Measurements from ENCODE around the gene CEP170.
"Not testable (repeated sequence)": the region's sequence is repeated elsewhere in the genome, so short reads cannot be mapped to it uniquely, and the experiment has no call there.

Gene CEP170

GRCh38 chr1:243236604-243237252 is 18.4 kb downstream of the CEP170 start:
- in situ Hi-C loops (cut with MboI; ENCODE audit: low sequenced_read_pairs): no loop called here

DNA sequence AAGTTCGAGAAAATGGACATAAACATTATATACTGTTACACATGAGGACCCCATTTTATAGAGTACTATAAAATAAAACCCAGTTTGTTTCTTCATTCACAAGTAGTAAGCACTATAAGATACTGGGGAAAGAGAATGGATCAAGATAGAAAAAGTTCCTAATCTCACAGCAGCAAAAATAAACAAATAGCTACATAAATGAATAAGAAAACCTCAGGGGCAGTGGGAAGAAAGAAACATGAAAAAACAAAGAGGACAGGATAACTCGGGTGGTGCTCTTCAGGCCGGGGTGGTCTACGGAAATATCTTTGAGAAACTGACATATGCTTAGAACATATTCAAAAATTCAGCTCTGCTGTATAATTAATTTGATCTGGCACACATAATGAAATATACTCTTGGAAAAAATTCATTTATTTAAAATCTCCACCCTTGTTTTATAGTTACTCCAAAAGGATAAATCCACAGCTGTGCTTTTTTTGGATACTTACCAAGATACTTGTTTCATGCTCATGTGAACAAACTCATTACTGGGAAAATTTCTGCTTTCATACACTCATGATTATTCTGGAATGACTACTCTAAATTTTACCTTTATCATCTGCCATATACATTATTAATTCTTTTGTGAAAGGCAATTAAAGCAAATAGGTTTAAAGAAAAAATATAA is 20.0 kb downstream of the CEP170 start:
- in situ Hi-C loops (cut with MboI; ENCODE audit: low sequenced_read_pairs): no loop called here

- in situ Hi-C loops (cut with MboI; ENCODE audit: low sequenced_read_pairs): no loop called here
Measured at GRCh38 chr1:243233908-243234307, 21.2 kb downstream of the CEP170 start.

DNA sequence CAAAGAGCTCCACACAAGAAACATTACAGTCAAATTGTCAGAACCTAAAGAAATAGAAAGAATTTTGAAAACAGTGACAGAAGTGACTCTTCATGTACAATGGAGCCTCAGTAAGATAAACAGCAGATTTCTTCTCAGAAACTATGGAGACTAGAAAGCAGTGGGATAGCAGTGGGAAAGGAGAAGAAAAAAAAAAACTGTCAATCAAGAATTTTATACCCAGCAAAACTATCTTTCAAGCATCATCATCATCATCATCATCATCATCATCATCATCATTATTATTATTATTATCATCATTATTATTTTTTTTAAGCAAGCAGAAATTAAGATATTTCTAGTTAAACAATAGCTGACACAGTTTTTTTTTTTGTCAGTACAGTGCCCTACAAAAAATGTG is 24.2 kb downstream of the CEP170 start:
- in situ Hi-C loops (cut with MboI; ENCODE audit: low sequenced_read_pairs): no loop called here

DNA sequence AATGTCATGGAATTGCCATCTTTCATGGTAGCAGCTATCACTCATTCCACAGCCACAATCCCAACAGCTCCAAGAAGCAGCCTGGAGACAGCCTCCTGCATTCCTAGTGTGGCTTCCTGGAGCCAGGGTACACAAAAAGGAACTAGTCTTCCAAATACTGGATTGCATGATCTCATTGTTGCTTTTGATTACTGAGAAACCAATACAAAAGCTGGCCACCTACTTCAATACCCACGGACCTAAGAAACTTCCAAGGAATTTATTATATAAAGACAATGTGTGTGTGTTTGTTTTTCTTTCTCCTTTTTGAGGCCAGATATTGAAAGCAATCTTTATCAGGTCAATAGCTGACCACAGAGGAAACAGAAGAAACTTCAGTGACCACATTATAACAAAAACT is 25.6 kb downstream of the CEP170 start:
- in situ Hi-C loops (cut with MboI; ENCODE audit: low sequenced_read_pairs): no loop called here

DNA sequence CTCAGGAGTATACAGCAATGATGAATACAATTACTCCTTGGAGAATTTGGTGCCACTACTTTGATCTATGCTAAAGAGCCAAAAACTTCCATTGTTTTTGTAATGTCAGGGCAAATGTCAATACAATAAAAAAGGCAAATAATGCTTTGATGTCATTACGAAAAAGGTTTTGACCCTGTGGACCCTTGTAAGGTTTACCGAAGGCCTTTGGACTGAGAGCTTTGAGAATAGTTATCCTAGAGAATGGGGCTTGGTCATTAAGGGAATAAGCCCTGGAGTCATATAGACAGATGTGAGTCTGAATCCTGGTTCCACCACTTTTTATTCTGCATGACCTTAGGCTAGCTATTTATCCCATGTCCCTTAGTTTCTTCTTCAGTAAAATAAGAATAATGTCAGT is 27.5 kb downstream of the CEP170 start:
- in situ Hi-C loops (cut with MboI; ENCODE audit: low sequenced_read_pairs): no loop called here

GRCh38 chr1:243218059-243218458 is 37.0 kb downstream of the CEP170 start:
- in situ Hi-C loops (cut with MboI; ENCODE audit: low sequenced_read_pairs): no loop called here

DNA sequence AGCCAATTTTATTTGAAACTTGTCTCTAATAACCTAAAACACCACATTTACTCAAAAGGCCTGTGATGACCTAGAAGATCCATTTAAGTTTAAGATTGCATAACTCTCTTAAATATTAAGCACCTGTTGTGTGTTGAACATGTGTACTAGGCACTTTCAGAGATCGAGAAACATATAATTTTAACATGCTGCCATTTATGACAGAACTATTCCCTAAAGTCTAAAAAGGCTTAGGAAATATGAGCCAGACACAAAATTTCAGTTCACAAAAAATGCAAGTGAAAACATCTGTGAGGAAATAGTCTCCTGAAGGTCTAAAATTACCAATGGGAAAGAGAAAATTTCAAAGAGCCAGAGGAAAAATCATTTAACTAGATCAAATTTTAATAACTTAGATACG is 37.7 kb downstream of the CEP170 start:
- in situ Hi-C loops (cut with MboI; ENCODE audit: low sequenced_read_pairs): no loop called here

GRCh38 chr1:243216741-243217140 is 38.3 kb downstream of the CEP170 start:
- in situ Hi-C loops (cut with MboI; ENCODE audit: low sequenced_read_pairs): no loop called here

- in situ Hi-C loops (cut with MboI; ENCODE audit: low sequenced_read_pairs): not testable (repeated sequence)
Measured at GRCh38 chr1:243215276-243215875, 39.7 kb downstream of the CEP170 start.

GRCh38 chr1:243213045-243213787 is 41.9 kb downstream of the CEP170 start:
- in situ Hi-C loops (cut with MboI; ENCODE audit: low sequenced_read_pairs): no loop called here

- in situ Hi-C loops (cut with MboI; ENCODE audit: low sequenced_read_pairs): not testable (repeated sequence)
Measured at GRCh38 chr1:243211984-243212383, 43.1 kb downstream of the CEP170 start.

DNA sequence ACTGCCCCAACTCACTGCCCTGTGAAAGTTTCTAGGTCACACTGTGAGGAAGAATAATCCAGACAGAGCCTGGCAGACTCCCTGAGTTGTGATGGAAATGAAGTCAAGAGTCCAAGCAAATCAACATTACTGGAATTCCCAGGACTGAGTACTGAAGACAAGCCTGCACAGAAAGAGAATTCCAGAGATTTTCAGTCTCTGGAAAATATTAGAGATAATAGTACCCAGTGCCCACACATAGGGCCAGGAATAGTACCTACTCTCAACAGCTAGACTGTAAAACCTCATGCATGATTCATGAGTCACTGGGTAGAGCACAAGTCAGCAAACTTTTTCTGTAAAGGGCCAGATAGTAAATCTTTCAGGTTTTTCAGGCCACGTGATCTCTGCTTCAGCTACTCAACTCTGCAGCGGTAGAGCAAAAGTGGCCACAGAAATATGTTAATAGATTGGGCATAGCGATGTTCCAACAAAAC is 50.0 kb downstream of the CEP170 start:
- in situ Hi-C loops (cut with MboI; ENCODE audit: low sequenced_read_pairs): not testable (repeated sequence)

DNA sequence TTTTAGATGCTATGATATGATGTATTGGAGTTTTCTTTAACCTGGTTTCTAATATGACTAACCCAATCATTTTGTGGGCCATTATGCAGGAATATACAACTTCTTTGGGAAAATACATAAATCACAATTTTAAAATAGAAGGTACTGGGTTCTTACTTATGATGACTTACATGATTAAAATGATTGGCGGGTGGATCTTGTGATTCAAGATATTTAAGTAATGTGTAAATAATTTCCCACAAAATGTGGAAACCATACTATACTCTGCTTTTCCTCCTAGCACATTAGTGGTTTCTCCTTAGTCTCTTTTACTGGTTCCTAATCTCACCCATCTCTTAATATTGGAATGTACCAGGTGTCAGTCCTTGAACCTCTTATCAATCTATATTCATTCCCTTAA is 50.7 kb downstream of the CEP170 start:
- in situ Hi-C loops (cut with MboI; ENCODE audit: low sequenced_read_pairs): not testable (repeated sequence)

DNA sequence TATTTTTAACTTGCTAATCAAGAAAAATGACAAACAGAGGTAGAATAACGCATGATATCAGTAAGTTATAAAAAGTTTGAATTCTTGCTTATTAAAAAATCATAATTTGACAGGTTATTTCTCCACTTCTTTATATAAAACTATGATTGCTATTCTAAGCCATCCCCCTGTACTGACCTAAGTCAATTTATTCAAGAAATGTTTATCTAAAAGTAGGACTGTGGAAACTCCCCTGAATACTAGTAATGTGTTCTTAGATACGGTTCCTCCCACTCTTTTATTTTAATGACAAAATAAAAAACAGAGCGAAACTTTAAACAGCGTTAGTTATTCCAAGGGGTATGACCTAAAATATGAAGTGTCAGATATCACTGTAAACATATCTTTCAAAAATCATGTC is 51.9 kb downstream of the CEP170 start:
- in situ Hi-C loops (cut with MboI; ENCODE audit: low sequenced_read_pairs): not testable (repeated sequence)

GRCh38 chr1:243201316-243201715 is 53.8 kb downstream of the CEP170 start:
- in situ Hi-C loops (cut with MboI; ENCODE audit: low sequenced_read_pairs): not testable (repeated sequence)

DNA sequence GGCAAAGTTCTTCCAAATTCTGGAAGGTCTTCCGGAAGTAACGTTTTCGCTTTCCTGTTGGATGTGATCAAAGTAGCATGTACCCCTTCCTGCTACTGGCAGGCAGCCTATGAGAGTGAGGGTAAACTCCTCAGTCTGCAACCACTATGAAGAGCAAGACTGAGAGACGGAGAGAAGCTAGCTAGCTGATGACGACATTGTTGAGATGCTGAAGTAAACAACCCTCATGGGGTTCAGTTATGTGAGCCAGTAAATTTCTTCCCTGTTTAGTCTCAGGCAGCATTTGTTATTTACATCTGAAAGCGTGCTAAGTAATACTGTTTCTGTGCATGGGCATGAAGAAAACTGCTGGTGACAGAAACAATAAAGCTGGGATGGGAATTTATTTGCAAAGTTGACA is 57.6 kb downstream of the CEP170 start:
- in situ Hi-C loops (cut with MboI; ENCODE audit: low sequenced_read_pairs): not testable (repeated sequence)

DNA sequence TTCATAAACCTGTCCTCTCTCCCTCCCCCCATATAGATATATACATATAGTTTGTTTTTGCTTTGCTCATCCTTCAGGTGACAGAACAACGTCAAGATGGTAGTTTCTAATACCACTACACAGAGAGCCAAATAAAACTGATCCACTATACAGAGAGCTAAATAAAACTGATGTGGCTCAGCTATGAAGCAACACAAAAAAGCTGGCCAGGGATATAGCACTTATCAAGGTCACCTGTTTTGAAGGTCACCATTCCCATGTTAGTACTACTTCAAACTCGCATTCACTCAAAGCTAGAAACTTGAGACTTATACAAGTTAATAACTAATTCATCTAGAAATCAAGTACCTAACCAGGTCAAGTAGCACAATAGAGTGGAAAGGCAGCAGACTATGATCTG is 61.8 kb downstream of the CEP170 start:
- in situ Hi-C loops (cut with MboI; ENCODE audit: low sequenced_read_pairs): not testable (repeated sequence)

DNA sequence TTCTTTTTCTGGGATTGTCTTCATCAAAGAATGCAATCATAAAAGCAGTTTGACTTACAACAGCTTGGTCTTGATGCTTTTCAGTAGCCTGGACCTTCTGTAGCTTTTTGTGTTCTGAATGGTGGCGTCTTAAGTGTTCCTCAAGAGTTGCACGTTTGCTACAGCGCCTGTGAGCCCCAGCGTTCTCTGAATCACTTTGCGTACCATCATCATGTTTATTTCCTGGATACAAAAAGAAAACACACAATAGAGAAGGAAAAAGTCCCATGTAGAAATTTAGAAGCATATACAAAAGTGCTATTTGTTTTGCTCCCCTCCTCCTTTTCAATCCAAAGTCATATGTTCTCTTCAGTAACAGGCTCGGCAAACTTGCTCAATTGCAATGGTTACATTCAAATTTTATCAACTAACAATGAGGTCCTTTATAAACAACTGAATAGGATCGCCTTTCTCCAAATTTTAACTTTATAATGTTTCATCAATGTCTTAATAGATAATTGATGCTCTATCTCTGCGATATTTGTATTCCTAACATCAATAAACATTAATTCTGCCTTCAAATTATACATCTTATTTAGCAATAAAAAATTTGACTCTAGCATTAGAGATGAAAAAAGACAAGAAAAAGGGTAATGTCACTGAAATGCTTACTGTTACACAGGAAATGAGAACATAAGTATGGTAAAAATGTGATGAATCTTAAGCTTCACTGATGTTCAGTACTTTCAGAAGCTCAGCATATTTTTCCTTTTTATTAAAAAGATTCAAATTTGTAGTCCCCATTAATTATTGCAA is 68.7 kb downstream of the CEP170 start:
- in situ Hi-C loops (cut with MboI; ENCODE audit: low sequenced_read_pairs): not testable (repeated sequence)

DNA sequence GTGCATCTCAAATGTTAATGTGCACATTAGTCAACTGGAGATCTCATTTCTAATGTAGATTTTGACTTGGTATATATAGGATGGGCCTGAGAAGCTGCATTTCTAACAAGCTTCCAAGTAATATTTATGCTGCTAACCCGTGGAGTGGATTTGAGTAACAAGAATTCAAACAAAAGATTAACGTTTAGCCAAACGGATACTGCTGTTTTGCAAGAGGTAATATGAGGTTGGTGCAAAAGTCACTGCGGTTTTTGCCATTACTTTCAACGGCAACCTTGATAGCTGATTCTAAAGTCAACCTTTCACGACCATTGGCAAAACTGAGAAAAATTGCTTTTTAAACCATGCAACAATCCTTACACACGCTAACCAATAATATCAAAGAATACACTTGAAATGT is 70.3 kb downstream of the CEP170 start:
- in situ Hi-C loops (cut with MboI; ENCODE audit: low sequenced_read_pairs): not testable (repeated sequence)

- in situ Hi-C loops (cut with MboI; ENCODE audit: low sequenced_read_pairs): not testable (repeated sequence)
Measured at GRCh38 chr1:243183661-243184060, 71.4 kb downstream of the CEP170 start.
